EL (cell line): ENCODE data around the gene RNF144A.

ENCODE experiments used
- DNase-seq: peaks from one replicate; pipeline ENCODE4 v3.0.0-alpha.2; 2016

RNF144A gene

GRCh38 chr2:7027411-7027810, 110.2 kb downstream of the RNF144A start:
- no peak for DNase-seq

GRCh38 chr2:7027956-7028655, 110.9 kb downstream of the RNF144A start:
- DNase-seq, result no peak

DNA sequence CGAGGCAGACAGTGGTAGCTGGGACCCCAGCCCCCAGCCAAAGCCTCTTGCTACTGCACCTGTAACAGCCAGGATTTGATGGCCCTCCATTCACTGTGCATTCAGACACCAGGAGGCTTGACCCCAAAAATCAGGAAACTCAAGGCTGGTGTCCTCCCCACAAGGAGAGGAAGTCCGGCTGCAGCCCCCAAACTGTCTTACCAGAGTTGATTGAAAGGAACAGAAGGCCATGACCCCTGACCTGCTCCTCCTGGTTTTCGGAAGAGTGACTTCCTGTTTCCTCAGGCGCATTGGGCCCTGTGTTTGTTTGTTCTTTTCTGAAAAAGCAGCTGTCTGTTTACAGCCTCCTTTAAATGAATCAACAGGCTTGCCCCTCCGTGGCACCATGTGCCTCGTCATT, 111.6 kb downstream of the RNF144A start:
- no peak for DNase-seq

- no peak for DNase-seq
Observed at GRCh38 chr2:7029291-7030059, 112.3 kb downstream of the RNF144A start.

DNA sequence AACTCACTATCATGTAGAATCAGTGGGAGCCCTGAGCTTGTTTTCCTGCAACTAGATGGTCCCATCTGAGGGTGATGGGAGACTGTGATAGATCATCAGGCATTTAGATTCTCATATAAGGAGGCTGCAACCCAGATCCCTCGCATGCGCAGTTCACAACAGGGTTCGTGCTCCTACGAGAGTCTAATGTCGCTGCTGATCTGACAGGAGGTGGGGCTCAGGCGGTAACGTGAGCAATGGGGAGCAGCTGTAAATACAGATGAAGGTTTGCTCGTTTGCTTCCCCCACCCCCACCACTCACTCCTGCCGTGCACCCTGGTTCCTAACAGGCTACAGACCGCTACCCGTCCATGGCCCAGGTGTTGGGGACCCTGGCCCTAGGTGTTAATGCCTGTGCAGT, 113.6 kb downstream of the RNF144A start:
- DNase-seq, result no peak

DNA sequence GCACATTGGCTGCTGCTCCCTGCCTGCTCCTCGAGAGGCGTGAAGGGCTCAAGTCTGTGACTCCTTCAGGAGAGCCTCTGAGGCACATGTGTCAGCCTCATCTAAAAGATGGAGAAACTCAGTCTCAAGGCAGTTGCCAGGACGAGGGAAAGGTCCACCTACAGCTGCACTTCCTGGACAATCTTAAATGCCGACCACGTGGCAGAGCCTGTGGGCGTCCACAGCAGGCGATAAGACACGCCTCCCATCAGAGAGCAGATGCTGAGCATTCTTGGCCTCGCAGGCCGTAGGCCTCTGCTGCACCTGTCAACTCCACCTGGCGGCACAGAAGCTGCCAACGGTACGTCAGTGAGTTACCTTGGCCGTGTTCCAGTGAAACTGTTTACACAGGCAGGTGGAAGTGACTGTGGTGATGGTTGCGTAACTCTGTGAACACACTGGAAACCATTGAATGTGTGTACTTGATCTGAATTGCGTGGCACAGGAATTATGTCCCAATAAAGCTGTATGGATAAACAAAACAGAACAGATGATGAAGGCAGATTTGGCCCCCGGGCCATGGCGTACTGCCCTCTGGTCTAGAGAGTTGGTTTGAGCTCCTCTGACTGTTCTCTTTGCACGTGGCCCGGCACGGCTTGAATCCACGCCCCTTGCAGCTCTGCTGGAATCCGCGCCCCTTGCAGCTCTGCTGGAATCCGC, 114.5 kb downstream of the RNF144A start:
- peak; percentile 6 for DNase-seq

DNA sequence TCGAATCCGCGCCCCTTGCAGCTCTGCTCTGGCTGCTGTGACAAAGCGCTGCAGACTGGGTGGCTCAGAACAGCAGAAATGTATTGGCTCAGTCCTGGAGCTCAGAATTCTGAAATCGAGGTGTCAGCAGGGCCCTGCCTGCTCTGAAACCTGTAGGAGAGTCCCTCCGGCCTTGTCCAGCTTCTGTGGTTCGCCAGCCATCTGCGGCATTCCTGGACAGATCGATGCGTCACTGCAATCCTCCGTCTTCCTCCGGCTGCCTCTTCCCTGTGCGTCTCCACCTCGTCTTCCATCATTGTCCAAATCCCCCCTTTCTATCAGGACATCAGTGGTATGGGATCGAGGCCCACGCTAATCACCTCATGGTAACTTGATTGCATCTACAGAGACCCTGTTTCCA, 115.2 kb downstream of the RNF144A start:
- DNase-seq, result no peak

DNA sequence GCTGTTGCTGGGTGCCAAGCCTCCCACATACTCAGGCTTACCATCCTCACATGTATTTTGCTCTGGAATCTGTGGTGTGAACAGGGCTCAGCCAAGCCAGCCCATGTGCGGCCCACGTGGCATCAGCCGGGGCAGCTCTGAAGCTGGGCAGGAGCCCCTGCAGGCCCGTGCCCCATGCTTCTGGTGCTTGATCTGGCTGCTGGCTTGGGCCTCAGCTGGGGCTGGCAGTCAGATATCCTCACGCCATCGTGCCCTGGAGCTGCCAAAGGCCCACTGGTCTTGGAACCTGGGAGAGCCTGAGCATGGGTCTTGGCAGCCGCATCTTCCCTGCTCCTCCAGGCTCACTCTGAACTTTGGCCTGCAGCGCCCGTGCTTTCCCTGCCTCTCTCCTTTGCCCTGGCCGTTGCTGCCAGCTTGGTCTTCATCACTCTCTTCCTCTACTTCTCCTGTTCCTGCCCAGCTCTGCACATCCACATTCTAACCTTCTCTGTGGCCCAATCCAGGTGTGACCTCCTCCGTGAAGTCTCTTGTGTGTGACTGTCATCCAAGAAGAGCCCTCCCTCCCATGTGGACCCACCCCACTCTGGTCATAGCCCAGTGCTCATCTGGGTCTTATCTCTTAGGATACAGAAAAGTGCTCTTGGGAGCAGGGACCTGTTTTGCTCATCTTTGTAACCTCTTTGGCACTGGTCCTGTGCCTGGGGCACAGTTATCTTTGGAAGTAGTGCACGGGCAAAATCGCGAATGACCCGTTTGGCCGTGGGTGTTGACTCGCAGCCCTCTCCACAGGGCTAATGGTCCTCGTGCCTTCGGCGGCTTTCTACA, 116.1 kb downstream of the RNF144A start:
- DNase-seq, result no peak

GRCh38 chr2:7034303-7034702, 117.1 kb downstream of the RNF144A start:
- no peak for DNase-seq

DNA sequence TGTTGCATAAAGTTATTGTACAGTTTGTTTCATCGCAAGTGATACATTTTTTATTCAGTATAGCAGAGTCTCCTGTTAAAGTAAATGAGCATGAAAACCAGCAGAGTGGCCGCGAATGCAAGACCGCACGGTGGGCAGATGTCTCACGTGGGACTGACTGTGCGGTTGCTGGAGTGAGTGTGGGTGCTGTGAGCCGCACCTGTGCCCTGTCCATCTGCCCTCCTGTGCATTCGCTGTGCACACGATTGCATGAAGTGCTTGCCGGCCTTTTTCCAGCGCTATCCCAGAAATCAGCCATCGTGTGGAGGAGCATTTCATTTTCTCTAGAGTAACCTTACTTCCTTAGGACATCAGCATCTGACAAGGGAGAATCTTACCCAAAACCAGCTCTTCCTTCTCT, 118.7 kb downstream of the RNF144A start:
- DNase-seq, result no peak

- DNase-seq, result peak; percentile 57
Observed at GRCh38 chr2:7037340-7038333, 120.4 kb downstream of the RNF144A start.

DNA sequence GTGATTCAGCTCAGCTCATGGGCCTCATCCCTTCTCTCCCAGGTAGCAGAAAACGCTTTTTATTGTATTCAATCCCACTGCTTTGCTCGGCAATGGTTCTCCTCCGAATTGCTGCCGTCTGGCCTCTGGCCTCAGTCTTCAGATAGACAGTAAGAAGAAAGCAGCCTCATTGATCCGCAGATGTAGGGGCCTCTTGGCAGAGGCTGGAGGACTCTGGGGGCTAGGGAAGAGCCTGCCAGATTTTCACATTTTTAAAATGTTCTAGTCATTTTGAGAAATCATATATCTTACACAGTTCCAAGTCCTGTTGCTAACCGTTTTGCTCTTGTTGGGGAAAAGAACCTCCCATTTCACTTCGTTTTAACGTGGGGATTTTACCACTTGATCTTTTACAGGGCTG, 123.3 kb downstream of the RNF144A start:
- DNase-seq, result no peak

GRCh38 chr2:7041421-7041820, 124.2 kb downstream of the RNF144A start:
- DNase-seq, result no peak

DNA sequence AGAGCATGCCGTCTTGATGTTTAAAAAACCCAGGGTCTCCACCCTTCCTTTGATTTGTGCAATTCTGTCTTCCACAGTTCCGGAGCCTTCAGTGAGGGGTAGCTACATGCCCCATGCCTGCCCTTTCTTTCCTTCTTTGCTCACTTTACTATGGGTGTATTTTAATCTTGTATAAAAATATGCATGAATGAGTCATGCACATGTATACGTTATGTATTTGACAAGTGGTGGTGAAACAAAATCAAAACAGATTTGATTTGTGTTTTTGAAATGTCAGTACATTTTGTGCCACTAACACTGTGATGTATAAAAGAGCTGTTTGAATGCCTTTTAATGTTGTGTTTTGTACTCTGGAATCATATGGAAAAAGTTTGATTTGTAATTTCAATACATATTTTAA, 126.5 kb downstream of the RNF144A start:
- no peak for DNase-seq

GRCh38 chr2:7044253-7045250, 127.3 kb downstream of the RNF144A start:
- peak; percentile 37 for DNase-seq

DNA sequence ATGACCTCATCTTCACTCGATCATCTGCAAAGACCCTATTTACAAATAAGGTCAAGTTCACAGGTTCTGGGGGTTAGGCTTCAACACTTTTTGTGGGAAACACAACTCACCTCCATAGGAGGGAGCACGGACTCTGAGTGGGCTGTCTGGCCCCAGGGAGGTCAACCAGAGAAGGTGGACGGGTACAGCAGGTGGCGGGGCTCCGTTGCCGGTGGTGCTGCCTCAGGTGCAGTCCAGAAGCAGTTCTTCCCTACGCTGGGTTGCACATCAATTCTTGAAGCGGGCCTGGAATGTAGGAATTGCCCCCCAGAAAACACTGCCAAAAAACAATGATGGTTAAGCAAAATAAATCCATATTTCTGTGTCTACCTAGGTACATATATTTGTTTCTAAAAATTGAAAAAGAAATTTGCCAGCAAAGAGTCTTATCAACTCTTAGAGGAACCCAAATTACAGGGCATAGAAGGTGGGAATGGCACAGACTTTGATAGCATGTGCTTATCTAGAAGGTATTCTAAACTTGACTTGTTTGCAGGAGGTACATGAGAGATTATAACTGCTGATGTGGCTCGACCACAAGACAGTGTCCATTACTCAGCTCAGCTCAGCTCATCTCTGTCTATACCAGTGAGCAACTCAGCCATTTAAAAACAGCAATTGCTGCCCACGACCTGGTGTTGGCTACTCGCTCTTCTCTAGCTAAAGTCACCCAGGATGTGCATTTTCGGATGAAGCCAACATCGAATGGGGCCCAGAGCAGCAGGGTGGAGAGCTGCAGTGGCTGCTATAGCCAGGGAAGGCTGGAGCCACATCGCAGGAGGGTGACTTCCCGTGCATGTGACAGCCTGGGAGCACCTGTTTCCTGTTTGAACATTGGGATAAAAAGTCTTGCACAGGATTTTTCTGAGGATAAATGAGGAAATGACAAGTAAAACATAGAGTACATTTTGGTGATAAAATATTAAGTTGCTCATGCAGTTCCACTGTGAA, 128.7 kb downstream of the RNF144A start:
- DNase-seq, result no peak

- no peak for DNase-seq
Observed at GRCh38 chr2:7047661-7048060, 130.4 kb downstream of the RNF144A start.

DNA sequence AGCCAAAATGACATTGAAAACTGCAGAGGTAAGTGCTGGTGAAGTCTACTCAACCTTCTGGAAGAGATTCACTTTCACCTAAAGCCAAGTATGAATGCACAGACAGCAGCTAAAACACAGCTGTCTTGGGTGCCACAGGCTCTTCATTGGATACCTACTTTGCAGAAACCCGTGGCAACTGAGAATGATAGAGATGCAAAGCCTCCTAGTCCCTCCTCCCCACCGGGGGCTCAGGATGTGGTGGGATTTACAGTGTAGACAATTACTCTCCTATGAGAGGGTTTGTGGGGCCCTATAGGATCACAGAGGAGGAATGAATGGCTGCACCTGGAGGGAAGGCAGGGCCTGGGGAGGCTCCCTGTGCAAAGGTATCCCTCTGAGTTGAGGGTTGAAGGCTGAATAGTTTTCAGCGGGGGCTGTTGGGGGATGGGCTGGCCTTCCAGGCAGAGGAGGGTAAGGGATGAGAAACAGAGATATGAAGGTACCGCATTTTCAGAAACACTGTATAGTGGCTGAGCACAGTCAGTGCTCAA, 131.6 kb downstream of the RNF144A start:
- no peak for DNase-seq

DNA sequence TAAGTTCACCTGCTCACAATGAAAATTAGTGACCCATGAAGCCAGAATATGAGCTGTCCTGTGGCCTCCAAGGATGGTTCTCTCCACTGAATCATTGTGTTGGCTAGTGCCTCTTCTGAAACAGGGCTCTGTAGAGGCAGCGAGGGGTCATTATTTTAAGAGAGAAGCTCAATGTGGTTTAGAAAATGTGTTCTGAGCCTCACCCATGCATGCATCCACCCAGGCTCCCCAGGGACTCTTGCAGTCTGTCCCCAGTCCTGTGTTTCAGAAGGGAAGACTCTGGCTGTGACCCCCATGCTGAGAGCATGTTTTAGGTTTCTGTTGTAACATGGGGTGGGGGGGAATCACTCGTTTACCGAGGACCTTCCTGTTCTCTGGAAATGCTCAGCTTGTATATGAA, 135.2 kb downstream of the RNF144A start:
- DNase-seq, result no peak
